ENCODE measurements around the gene TNFRSF4.

TNFRSF4 gene

GRCh38 chr1:1217621-1218523 is 3.9 kb upstream of the TNFRSF4 start:
- peak; percentile 37 for DNase-seq (ENCODE audit: low read depth)

DNA sequence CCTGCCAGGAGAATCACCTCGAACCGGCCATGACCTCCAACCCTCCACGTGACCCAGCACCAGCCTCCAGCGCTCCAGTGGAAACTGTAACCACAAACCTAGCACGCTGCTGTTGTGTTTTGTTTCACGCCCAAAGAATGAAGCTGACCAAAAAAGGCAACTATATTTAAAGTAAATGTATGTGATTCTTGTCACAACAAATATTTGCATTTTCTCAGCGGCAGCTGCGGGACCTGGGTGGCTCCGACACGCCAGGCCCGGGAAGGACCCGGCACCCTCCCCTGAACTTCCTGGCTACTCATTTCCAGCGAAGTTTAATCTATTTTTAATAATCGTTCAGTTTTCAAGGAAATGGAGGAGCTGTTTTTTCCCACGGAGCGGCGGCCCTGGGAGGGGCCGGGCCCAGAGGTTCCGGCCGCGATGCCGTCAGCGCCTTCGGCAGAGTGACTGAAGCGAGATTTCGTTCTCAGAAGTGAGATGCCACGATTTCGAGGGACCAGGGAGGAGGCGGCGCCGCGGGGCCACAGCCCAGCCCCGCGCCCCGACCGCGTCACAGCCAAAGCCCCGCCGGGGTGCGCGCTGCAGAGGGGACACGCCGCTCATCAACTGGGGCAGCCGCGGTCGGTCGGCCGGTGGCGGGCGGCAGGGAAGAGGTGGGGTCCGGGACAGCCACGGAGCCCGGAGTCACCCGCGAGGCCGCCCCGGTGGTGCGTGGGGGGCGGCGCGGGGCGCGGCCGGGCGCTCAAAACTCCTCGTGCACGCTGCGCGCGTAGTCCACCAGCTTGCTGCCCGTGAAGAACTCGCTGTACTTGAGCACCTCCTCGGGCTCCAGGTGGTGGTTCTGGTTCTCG is 3.0 kb upstream of the TNFRSF4 start:
- no peak for DNase-seq (ENCODE audit: low read depth)

GRCh38 chr1:1215881-1216605 is 2.1 kb upstream of the TNFRSF4 start:
- DNase-seq (ENCODE audit: low read depth) = no peak

DNA sequence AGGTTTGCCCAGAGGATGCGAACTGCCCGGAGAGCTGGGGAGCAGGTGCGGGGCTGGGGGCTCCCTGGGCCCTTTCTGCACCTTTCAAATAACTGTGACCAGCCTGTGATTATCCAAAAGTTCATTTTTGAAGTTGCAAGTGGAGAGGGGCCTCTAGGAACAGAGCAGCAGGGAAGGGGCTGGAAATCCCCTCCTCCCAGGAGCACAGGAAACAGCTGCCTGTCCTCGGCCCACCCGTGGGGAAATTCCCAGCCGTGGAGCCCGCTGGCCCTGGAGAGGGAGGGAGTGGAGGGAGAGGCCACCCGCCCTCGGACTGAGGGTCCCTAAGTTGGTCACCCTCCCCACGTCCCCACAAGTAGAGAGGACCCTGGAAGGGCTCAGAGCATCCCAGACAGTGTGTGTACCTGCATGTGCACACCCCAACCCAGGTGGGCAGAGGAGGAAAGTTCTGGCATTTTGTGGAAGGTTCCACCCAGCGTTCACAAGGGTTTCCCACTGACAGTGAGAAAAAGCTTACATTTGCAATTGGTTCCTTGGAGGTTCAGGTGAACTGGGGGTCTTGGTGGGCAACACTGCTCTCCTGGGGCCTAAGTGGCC is 1.2 kb upstream of the TNFRSF4 start:
- no peak for DNase-seq (ENCODE audit: low read depth)

- DNase-seq (ENCODE audit: low read depth) = peak; percentile 35
Measured at GRCh38 chr1:1212780-1213344, 1.1 kb downstream of the TNFRSF4 start.

DNA sequence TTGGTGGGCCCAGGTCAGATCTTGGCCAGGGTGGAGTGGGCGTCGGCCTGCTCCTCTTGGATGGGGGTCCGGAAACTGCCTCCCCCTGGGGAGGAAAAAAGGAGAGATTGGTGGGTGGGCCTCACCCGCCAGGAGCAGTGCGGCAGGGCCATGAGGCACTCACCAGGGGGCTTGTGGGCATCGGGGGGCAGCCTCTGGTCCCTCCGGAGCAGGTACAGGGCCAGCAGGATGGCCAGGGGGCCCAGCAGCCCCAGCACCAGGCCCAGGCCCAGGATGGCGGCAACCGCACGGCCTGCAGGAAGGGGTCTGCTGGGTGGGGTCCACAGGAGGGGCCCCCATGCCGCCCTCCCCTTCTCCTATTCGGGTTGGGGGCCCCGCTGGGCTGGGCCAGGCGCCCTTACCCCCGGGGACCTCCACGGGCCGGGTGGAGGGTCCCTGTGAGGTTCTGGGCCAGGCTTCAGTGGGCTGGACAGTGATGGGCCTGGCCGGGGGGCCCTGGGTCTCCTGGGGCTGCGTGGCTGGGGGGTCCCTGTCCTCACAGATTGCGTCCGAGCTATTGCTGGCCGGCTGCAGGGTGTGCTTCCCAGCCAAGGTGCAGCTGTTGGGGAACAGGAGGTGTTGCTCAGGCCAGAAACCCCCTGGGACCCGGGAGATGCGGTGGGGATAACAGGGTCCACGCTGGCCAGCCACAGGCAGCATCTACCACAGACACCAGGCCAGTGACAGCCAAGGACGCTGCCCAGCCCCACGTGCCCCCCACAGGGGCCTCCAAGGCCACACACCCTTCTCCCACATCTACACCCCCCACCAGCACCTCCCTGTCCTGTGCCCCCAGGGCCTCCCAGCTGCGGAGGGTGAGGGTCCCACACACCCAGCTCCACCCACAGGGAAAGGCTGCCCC is 2.2 kb downstream of the TNFRSF4 start:
- DNase-seq (ENCODE audit: low read depth) = no peak

DNA sequence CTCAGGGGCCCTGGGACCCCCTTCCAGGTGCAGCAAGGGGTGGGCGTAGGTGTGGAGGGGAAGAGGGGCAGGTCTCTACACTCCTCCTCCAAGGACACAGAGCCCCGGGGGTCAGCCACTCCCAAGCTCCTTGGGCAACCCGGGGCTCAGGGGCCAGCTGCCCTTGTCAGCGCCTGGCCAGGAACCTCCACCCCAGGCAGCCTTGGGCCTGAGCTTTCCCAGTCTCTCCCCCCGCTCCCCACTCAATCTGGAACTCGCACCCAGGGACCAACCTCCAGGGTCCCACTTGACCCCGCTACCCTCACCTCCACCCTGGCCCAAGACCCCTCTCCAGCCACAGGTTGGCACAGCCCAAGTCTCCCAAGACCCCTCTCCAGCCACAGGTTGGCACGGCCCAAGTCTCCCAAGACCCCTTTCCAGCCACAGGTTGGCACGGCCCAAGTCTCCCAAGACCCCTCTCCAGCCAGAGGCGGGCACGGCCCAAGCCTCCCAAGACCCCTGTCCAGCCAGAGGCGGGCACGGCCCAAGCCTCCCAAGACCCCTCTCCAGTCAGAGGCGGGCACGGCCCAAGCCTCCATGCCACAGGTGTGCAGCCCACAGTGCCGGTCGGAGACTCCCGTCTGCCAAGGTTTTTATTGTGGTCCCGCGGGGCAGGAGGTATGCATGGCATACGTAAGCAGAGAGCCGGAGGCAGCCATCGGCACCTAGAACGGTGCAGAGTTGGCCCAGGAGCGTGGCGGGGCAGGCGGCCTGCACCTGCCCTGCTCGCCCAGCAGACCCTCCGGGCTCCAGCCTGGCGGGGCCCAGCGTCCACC is 3.0 kb downstream of the TNFRSF4 start:
- DNase-seq (ENCODE audit: low read depth) = no peak

DNA sequence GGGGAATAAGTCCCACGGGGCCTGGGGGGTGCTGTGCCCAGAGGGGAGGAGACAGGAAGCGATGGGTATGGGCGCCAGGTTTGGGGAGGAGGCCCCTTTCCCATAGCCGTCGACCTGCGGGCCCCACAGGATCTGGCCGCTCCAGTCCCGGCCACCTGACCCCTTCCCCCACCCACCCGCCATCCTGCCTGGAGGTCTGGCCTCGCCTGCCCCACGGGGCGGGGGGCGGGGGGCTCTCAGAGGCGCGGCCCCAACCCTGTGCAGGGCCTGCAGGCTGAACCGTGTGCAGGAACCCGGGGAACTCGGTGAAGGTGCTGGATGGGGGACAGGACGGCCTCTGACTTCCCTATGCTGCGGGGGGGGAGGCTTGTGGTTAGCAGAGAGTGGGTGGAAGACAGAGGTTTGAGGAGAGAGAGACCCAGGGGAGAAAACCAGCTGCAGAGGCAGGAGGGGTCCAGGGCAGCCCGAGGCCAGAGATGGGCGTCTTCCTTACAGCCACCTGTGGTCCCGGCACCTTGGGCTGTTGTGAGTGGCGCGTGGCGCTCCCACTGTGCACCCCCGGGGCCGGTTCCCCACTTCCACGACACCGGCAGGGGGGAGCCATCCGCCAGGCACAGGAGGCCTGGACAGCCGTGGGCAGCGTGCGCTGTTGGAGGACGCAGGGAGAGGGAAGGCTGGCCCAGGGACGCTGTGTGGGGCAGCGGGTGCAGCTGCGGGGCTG is 5.1 kb downstream of the TNFRSF4 start:
- peak; percentile 37 for DNase-seq (ENCODE audit: low read depth)

GRCh38 chr1:1207571-1207892 is 6.4 kb downstream of the TNFRSF4 start:
- DNase-seq (ENCODE audit: low read depth) = no peak

DNA sequence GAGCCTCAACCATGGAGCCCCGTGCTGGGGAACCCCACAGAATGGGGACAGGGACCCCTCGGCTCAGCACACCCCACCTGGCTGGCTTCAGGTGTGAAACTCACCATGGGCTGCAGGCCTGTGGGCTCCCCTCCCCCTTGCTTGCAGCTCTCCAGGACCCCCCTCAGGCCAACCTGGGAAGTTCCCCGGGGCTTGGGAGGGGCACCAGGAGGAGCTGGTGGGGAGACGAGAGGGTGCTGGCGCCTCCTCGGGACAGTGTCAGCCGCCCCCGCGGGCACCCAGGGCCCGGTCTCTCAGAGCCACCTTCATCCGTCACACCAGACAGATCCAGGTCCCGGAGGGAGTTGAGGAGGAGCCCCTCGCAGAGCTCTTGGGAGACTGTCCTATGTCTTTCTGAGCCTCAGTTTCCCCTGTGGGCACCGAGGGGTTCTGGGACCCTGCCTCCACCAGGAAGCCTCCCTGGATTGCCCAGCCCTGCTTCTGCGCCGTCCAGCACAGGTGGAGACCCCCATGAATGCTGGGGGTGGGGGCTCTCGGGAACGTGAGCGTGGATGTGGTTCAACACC is 6.9 kb downstream of the TNFRSF4 start:
- no peak for DNase-seq (ENCODE audit: low read depth)

GRCh38 chr1:1206376-1206965 is 7.5 kb downstream of the TNFRSF4 start, which contains the start of gene TNFRSF18:
Gene TNFRSF18, minus strand, starts transcription at chr1:1206592. Its CDS starts 21 bp downstream, at chr1:1206571.
- DNase-seq (ENCODE audit: low read depth) = no peak

- DNase-seq (ENCODE audit: low read depth) = no peak
Measured at GRCh38 chr1:1205769-1206375, 8.1 kb downstream of the TNFRSF4 start.

DNA sequence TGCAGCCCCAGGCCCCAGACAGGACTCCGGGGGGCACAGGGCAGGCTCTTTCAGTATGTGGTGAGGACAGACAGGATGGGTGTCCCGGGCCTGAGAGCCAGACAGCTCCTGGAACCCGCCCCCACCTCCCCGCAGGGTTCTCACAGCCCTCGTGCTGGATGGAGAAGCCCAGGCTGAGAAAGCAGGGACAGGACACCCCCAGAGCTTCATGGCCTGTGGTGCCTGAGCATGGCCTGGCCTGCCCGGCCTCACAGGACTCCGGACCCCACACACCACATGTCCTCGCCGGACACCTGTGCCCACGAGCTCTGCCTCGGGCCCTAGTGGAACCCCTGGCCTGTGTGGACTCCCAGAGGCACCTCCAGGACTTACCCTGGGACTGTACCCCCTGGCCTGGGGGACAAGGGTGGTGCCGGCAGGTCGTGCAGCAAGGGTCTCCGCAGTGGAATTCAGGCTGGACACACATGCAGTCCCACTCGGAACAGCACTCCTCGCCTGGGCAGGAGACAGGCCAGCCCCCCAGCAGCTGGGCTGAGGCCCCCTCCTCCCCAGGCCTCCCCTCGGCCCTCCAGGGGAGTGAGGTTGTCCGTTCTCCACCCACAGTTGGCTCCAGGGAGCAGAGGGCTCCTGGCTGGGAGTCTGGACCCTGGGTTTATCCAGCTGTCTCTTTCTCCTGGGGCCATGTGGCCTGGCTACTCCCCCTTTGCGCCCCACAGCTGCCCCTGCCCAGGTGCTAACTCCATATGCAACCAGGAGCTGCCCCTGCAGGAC is 8.8 kb downstream of the TNFRSF4 start:
- no peak for DNase-seq (ENCODE audit: low read depth)

- DNase-seq (ENCODE audit: low read depth) = no peak
Measured at GRCh38 chr1:1204425-1204920, 9.5 kb downstream of the TNFRSF4 start.

DNA sequence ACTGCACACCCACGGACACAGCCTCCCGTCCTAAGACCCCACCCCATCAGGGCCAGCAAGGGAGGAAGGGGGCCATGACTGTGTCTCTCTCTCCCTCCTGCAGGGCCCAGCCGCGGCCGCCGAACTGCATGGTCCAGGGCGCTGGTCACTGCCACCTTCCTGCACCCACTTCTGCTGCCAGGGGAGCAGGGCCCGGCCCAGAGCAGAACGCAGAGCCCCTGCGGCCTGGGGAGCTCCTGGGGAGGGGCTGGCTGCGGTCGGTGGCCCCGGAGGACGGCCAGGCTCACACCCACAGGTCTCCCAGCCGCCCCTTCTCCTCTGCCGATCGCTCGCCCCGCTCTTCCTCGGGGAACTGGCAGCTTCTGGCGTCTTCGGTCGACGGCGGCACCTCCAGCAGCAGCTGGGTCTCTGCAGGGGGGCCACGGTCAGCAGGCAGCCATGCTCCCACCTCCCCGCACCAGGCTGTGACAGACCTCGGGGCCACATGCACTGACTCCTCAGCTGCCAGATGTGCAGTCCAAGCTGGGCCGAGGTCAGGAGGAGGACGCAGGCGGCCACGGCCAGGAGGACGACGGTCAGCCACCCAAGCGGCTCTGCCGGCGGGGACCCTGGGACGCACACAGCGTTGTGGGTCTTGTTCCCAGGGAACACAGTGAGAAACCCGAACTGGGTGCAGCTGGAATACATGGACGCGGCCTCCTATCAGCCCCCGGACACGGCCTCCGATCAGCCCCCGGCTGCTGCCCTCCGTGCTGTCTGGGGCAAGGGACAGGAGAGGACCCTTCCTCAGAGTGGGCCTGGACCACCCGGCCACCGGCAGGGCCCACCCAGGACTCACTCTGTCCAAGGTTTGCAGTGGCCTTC is 10.2 kb downstream of the TNFRSF4 start:
- DNase-seq (ENCODE audit: low read depth) = no peak

All from stimulated activated CD8-positive, alpha-beta memory T cell treated with anti-CD3 and anti-CD28 coated beads, Interleukin-4, amount 100 ng/mL, for 24 hours (primary cell).